GM21367 (cell line): ENCODE data around the gene G6PC1.
"Not testable (repeated sequence)": the region's sequence is repeated elsewhere in the genome, so short reads cannot be mapped to it uniquely, and the experiment has no call there.

Experiments
- ATAC-seq: cut with Tn5 transposase; IDR thresholded peaks from one replicate; pipeline ENCODE4 v1.9.1; 2021; ENCODE audit not compliant: unreplicated experiment

Gene G6PC1

DNA sequence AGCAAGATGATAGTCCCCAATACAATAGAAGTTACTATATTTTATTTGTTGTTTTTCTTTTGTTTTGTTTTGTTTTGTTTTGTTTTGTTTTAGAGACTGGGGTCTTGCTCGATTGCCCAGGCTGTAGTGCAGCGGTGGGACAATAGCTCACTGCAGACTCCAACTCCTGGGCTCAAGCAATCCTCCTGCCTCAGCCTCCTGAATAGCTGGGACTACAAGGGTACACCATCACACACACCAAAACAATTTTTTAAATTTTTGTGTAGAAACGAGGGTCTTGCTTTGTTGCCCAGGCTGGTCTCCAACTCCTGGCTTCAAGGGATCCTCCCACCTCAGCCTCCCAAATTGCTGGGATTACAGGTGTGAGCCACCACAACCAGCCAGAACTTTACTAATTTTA is 618 bp upstream of the G6PC1 start:
- ATAC-seq = not testable (repeated sequence)

DNA sequence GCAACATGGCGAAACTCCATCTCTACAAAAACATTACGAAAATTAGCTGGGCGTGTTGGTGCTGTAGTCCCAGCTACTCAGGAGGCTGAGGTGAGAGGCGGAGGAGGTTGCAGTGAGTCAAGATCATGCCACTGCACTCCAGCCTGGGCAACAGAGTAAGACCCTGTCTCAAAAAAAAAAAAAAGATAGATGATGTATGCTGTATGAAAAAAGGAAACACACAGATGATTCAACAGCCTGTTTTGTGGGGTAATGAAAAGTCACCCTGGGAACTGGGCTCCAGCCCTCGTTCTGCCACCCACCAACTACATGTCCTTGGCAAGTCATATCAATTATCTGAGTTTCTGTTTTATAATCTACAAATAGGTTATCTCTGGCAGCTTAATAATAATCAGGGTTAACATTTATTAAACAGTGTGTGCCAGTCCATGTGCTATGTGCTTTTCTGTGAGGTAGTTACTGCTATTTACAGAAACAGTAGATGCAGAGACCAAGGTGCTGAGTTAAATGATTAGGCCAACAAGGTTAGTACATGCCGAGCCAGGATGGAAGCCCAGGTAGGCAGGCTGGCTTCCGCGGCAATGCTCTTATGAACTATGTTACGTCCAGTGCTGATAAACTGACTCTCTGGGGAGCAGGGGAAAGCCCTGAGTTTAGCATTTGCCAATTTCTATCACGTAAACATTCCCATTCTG is 1.1 kb downstream of the G6PC1 start:
- ATAC-seq = no peak

GRCh38 chr17:42904110-42904469 is 3.5 kb downstream of the G6PC1 start:
- ATAC-seq = no peak

- no peak for ATAC-seq
These were observed 6.3 kb downstream of the G6PC1 start for GRCh38 chr17:42906772-42907446.

- ATAC-seq = no peak
These were observed 8.5 kb downstream of the G6PC1 start for GRCh38 chr17:42908872-42909700.

GRCh38 chr17:42913522-42913921 is 12.9 kb downstream of the G6PC1 start:
- no peak for ATAC-seq

- no peak for ATAC-seq
These were observed 13.5 kb downstream of the G6PC1 start for GRCh38 chr17:42913981-42914617.

DNA sequence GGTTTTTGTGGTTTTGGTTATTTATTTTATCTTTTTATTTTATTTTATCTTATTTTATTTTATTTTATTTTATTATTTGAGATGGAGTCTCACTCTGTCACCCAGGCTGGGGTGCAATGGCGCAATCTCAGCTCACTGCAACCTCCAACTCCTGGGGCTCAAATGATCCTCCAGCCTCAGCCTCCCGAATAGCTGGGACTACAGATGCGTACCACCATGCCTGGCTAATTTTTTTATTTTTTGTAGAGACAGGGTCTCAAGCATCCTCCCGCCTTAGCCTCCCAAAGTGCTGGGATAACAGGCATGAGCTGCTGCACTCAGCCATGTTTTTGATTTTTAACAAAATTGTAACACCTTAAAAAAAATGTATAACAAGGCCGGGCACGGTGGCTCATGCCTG is 14.7 kb downstream of the G6PC1 start:
- ATAC-seq = not testable (repeated sequence)

DNA sequence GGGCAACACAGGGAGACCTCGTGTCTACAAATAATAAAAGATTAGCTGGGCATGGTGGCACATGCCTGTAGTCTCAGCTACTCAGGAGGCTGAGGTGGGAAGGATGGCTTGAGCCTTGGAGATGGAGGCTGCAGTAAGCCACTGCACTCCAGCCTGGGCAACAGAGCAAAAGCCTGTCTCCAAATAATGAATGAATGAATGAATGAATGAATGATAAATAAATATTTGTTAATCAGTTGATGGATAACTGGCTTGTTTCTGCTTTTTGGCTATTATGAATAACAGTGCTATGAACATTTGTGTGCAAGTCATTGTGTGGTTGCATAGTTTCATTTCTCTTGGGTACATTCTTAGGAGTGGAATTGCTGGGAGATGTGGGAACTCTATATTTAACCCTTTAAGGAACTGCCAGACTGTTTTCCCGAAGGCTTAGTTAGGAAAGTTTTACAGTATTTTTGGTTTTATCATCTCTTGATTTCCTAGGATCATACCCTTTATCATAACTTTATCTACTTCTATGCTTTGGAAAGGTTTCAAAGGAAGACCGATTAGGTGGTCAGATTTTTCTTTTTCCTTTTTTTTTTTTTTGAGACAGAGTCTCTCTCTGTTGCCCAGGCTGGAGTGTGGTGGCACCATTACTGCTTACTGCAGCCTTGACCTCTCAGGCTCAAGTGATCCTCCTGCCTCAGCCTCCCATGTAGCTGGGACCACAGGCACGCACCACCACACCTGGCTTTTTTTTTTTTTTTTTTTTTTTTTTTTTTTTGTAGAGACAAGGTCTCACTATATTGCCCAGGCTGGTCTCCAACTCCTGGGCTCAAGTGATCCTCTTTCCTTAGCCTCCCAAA is 16.0 kb downstream of the G6PC1 start:
- not testable (repeated sequence) for ATAC-seq

- no peak for ATAC-seq
These were observed 16.6 kb downstream of the G6PC1 start for GRCh38 chr17:42917236-42917603.

DNA sequence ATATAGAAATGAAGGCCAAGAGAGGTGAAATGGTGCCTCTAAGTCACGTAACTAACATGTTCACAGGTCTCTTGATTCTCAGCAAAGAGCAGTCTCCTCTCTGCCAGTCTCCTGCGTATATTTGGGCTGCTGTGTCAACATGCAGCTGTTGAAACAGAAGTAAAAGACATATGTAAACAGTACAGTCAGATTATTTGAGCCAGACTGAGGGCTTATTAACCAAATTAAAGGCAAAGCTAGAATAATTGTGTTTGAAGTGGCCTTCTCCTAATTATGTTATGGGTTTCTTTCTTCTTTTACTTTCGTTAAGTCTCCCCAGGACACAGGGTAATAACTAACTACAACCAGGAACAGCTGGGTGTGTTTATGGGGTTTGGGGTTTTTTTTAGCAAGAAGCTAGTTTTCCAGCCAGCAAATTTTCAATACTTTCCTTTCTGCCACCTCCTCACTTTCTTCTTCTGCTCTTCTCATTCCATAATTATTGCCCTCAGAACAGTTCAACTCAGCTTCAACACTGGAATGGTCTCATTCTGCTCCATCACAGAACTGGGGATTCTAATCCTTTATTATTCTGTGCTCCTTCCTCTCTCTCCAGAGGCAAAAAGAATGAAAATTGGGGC is 18.4 kb downstream of the G6PC1 start:
- no peak for ATAC-seq

GRCh38 chr17:42919522-42920077 is 19.0 kb downstream of the G6PC1 start:
- ATAC-seq = not testable (repeated sequence)

- no peak for ATAC-seq
These were observed 19.7 kb downstream of the G6PC1 start for GRCh38 chr17:42920106-42920900.

DNA sequence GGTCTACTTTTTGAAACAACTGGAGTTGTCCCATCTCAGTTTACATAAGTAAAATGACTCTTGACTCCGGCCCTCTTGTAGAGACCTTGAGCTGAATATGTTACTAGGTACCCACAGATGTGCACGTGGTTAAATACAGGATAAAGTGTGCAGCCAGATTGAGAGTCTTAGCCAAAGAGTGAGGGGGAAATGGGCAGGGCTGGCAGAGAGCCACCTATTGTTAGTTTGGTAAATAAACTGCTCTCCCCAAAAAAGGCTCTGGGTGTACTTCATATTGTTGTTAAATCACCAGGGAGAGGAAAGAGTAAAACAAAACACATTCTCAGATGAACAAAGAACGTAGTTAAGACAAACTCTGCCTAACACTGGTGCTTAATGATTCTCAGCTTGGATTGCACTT is 20.3 kb downstream of the G6PC1 start:
- no peak for ATAC-seq

GRCh38 chr17:42922294-42922693 is 21.7 kb downstream of the G6PC1 start:
- ATAC-seq = no peak

GRCh38 chr17:42923472-42923871 is 22.9 kb downstream of the G6PC1 start:
- not testable (repeated sequence) for ATAC-seq

DNA sequence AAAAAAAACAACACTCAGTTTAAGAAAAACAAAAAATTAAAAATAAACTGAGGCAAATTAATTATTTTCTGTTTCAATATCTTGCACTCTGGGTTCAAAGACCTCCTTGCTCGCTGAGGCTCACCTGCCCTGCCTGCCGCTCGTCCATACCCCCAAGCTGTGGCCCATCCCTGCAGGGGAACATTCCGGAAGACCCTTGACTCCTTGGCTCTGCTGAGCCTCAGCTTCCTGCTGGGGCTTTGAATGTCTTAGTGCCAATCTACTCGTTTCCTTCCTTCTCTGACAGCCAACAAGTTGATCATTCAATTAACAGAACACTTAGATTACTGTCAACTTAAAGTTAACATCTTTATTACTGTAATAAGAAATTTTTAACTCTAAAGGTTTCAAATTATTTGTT is 24.3 kb downstream of the G6PC1 start:
- no peak for ATAC-seq

GRCh38 chr17:42928714-42929496 is 28.3 kb downstream of the G6PC1 start:
- ATAC-seq = no peak
